Measurements from ENCODE around the gene DNASE1L3. TPM values are rescaled to one million over a fixed set of nuclear protein-coding genes. Genes with fewer than 3 reads are reported as not detected.

Gene DNASE1L3
- total and polyA plus RNA-seq, 2 of the 4 experiments (the other 2 are of a cell fraction) = not detected

DNA sequence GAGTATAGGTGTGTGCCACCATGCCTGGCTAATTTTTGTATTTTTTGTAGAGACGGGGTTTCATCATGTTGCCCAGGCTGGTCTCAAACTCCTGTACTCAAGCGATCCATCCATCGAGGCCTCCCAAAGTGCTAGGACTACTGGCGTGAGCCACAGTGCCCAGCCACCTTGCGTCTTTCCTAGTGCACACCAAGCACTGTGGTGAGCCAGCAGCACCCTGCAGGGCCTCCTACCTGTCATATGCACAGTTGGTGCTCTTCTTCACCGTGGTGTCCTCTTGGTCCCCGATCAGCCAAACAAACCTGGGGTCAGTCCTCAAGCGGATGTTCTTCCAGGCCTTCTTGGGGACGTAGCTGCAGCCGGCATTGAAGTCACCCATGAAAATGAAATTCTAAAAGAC is 13.2 kb downstream of the DNASE1L3 start:
- Histone ChIP-seq H3K79me1 (ENCODE audit: low read depth in 1 of 2, low read length in 2 of 2) (no peaks in the 10 kb centered on the region), H4K5ac (ENCODE audit: low read depth, low read length) (no peak overlapping the region), H4K20me1 (ENCODE audit: insufficient read depth, low read length) (no peaks in the 10 kb centered on the region), H3K9ac (ENCODE audit: low read depth, low read length) (no peak overlapping the region), H3K9me1 (ENCODE audit: insufficient read depth, low read length) (no peaks in the 10 kb centered on the region), H2AK9ac (replicated peaks; ENCODE audit: low read depth, low read length, poor library complexity) (no peak overlapping the region), H3K56ac (ENCODE audit: extremely low read depth, insufficient read depth, low read length) (no peak overlapping the region), H4K91ac (ENCODE audit: insufficient read depth, low read depth, low read length) (no peak overlapping the region), H2BK20ac (ENCODE audit: low read depth, low read length) (no peak overlapping the region), H3K4ac (ENCODE audit: low read depth, low read length) (no peak overlapping the region), H3K14ac (replicated peaks; ENCODE audit: low read depth, low read length) (no peak overlapping the region), H2AK5ac (ENCODE audit: low read depth, low read length) (no peak overlapping the region), H3K4me3 (ENCODE audit: insufficient read depth, low read depth, low read length) (no peak overlapping the region), H3K23ac (ENCODE audit: low read depth, low read length) (no peak overlapping the region), H3K4me1 (ENCODE audit: control insufficient read depth, insufficient read depth, low read length) (peaks cover 3% of the 10 kb centered on the region; the same call in 1 of the 2 replicates), H3K27ac (ENCODE audit: insufficient read depth, low read length) (no peak overlapping the region), H4K8ac (ENCODE audit: low read depth in 2 of 2, low read length in 2 of 2) (no peak overlapping the region), H2BK120ac (ENCODE audit: low read depth, low read length) (no peak overlapping the region), H2AFZ (replicated peaks; ENCODE audit: low read length, poor library complexity) (no peak overlapping the region), H3K18ac (ENCODE audit: low read depth, low read length) (no peak overlapping the region), H3K36me3 (ENCODE audit: control insufficient read depth, insufficient read depth, low read length) (no peaks in the 10 kb centered on the region), H3K27me3 (ENCODE audit: control insufficient read depth, insufficient read depth, low read length) (peaks cover 10% of the 10 kb centered on the region), H3K9me3 (ENCODE audit: control insufficient read depth, insufficient read depth, low read length) (peaks cover 2% of the 10 kb centered on the region; the same call in 1 of the 2 replicates), H2BK5ac (ENCODE audit: low read depth, low read length, poor library complexity, severe bottlenecking) (no peak overlapping the region), H3K4me2 (ENCODE audit: low read depth, low read length) (no peak overlapping the region), H2BK15ac (ENCODE audit: low read depth, low read length) (no peak overlapping the region)
- ATAC-seq (ENCODE audit: low read depth) (no peak), DNase-seq (no peak)
- ChIA-PET POLR2A (ENCODE audit: unreplicated experiment) (no interaction called here), CTCF (no interaction called here)
- TF ChIP-seq RCOR1 (IDR thresholded peaks at IDR 0.05; ENCODE audit: insufficient replicate concordance, low read length) (no peak), BHLHE40 (IDR thresholded peaks at IDR 0.05; ENCODE audit: low read depth, low read length) (no peak), SMC3 (IDR thresholded peaks at IDR 0.05; ENCODE audit: low read depth, low read length) (no peak), FOS (IDR thresholded peaks at IDR 0.05; ENCODE audit: low read depth, low read length) (no peak), USF2 (IDR thresholded peaks at IDR 0.05; ENCODE audit: low read depth, low read length) (no peak), CHD1 (IDR thresholded peaks at IDR 0.05; ENCODE audit: low read depth, low read length) (no peak), MAZ (IDR thresholded peaks at IDR 0.05; ENCODE audit: borderline replicate concordance, low read depth, low read length) (no peak), RFX5 (IDR thresholded peaks at IDR 0.05; ENCODE audit: low read depth, low read length) (no peak), RAD21 (IDR thresholded peaks at IDR 0.05; ENCODE audit: low read length) (no peak)
- no TSS peak for BruUV-seq (replicated peaks)
- dilution Hi-C loops (cut with HindIII; ENCODE audit: low sequenced_read_pairs, unreplicated experiment) = no loop called here
- intact Hi-C loops (cut with micrococcal nuclease) = no loop called here
- in situ Hi-C loops (cut with MboI; ENCODE audit: low sequenced_read_pairs) = loop anchor here (25.0 kb wide), 1 partner anchor 215 kb away; no protein-coding TSS in a partner anchor
- 84% methylated on average over 6 of the region's 10 CpGs; no CpG with 5 or more reads in 1 of the 2 experiments for WGBS, 2 experiments (ENCODE audit: extremely low coverage in 2 of 2, insufficient read length in 1 of 2)

All from IMR-90 (cell line).